ENCODE data around the gene POLR2J.
"Not testable (repeated sequence)": the region's sequence is repeated elsewhere in the genome, so short reads cannot be mapped to it uniquely, and the experiment has no call there.

Gene POLR2J

DNA sequence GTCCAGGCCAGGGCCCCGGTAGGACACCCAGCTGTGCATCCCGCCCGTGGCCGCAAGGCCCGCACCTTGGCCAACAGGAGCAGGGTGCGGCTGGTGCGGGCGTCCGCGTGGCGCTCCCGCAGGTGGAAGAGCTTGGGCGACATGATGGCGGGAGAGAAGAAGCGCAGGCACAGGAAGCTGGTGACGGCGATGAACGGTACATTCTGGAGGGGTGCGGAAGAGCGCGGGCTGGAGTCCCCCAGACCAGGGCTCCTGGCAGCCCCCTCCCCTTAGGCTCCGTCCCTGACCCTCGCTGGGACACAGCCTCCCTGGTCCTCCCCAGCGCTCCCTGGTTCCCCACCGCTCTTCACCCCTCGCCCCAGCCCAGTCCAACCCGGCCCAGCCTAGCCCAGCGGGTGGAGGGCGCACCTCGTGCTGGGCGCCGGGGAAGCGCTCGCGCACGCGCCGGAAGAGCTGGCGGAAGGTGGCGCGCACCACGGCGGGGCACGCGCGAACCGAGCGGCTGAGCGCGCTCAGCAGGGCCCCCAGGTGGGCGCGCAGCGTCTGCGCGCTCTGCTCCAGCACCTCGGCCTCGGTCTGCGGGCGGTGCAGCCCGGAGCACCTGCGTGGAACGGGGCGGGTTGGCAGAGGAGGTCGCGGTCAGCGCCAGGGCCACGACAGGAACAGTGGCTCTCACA is 15.9 kb upstream of the POLR2J start:
- DNase-seq, result not testable (repeated sequence)

DNA sequence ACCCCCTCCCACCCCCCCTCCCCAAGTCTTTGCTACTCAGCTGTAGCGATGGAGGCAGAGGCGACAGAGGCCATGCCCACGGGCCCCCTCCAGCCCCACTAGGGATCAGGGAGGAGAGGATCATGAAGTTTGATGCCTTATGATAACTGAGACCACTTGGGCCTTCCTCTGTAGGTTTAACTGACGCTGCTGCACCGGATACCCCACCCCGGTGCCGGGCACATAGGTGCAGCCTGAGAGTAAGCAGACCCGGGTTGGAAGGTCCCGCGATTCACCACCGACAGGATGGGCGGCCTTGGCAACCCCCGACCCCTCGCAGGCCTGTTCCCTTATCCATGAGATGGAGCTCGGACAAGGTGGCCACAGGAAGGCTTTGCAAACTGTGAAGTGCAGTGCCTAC is 15.3 kb upstream of the POLR2J start:
- not testable (repeated sequence) for DNase-seq

GRCh38 chr7:102493220-102493935 is 14.7 kb upstream of the POLR2J start:
- not testable (repeated sequence) for DNase-seq

- not testable (repeated sequence) for DNase-seq
Observed at GRCh38 chr7:102490529-102491075, 11.9 kb upstream of the POLR2J start.

DNA sequence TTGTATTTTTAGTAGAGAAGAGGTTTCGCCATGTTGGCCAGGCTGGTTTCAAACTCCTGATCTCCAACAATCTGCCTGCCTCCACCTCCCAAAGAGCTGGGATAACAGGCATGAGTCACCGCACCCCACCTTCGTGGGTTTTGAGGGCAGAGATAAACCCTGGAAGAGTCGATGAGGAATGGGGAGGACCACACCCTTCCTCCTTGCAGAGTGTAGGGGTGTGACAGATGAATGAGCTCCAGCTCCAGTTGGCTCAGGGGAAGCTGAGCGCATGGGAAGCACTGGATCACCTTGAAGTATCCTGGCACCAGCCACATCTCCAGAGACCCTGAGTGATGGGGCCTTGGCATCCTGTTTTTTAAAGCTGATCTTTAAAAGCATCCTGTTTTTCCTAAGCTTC is 5.6 kb upstream of the POLR2J start:
- not testable (repeated sequence) for DNase-seq

GRCh38 chr7:102481962-102482361 is 3.2 kb upstream of the POLR2J start:
- DNase-seq, result not testable (repeated sequence)

- not testable (repeated sequence) for DNase-seq
Observed at GRCh38 chr7:102479982-102480637, 1.4 kb upstream of the POLR2J start.

DNA sequence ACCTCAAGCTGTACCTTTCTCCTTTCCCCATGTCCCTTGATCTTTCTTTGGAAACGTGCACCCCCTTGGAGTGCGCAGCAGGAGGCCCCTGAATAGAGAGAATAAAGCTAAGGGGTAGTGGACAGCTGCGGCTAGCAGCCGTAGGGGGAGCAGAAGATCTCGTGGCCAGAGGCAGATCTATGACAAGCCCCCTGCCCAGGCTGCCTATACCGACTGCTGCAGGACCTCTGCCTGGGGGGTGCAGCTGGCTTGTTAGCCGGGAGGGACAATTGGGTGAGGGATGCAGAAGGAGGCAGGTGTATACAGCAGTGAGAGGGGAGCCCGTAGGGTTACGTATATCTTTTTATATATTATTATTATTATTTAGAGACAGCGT is 475 bp upstream of the POLR2J start:
- not testable (repeated sequence) for DNase-seq

DNA sequence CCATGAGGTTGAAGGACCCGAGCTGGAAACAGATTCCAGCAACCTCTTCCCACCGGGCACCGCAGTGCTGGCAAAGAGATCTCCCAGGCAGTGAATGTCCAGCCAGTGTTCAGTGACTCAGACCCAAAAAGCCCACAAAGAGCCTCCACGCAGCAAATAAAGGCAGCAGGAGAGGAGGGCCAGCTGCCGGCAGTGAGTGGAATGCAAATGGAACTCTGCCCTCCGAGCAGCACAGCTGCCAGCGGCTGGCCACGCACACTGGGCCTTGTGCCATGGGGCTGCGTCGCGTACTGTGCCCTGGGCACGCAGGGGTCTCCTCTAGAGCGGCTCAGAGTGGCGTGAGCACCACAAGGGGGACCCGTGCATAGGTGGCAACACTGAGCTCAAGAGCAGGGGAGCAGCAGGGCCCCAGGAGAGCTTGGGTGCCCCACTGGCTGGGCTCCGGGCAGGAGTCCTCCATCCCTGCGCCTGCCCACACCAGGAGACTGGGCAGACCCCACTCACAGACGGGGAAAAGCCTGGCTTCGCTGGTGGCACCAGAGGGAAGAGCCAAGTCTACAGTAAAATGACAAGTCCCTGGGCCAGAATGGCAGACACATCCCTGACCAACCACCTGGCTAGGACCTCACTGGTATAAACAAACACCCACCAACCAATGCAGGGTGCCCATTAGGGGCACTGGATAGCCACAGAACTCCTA is 3.8 kb downstream of the POLR2J start:
- not testable (repeated sequence) for DNase-seq

DNA sequence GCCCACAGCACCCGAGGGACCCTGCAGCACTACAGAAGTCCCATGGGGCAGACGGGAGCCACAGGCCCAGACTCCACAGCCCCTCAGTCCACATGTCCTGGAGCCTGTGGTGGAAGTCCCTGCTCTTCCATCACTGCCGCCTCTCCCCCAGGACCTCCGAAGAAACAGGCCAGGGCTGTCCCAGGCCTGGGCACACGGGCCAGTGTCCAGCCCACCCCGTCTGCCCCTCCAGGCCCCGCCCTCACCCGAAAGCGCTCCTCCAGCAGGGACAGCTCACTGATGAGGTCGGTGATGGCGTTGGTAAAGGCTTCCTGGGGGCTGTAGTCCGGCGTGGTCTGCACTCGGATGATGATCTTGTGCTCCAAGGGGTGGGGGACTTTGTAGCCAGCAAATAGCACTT is 4.6 kb downstream of the POLR2J start:
- DNase-seq, result not testable (repeated sequence)

DNA sequence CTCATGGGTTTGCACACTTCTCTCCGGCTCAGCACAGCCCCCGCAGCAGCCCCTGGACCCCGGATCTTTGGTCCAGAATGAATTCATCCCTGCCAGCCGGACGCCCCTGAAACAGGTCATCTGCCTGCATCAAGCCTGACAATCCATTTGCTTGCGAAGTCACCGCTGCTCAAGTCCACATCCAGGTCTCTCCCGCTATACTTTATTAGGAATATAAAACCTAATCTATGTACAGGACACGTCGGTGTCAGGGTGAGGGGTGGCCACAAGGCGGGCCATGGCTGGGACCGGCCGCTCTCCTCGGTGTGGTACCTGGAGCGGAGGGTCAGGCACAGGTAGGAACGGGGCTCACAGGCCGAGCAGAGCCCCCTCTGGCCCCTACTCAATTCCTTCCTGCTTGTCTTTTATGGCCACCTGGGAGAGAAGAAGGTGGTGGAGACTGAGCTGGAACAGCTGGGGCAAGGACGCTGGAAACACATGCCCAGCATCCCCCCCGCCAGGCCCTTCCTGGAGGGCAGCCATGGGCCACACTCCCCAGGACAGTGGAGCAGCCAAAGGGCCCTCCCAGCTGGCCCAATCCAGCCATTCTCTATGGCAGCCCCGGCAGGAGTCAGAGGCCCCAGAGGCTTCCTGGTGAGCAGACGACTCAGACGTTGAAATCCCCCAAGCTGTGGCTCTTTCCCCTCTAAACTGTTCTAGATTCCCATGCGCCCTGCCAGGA is 5.3 kb downstream of the POLR2J start:
- DNase-seq, result no peak

DNA sequence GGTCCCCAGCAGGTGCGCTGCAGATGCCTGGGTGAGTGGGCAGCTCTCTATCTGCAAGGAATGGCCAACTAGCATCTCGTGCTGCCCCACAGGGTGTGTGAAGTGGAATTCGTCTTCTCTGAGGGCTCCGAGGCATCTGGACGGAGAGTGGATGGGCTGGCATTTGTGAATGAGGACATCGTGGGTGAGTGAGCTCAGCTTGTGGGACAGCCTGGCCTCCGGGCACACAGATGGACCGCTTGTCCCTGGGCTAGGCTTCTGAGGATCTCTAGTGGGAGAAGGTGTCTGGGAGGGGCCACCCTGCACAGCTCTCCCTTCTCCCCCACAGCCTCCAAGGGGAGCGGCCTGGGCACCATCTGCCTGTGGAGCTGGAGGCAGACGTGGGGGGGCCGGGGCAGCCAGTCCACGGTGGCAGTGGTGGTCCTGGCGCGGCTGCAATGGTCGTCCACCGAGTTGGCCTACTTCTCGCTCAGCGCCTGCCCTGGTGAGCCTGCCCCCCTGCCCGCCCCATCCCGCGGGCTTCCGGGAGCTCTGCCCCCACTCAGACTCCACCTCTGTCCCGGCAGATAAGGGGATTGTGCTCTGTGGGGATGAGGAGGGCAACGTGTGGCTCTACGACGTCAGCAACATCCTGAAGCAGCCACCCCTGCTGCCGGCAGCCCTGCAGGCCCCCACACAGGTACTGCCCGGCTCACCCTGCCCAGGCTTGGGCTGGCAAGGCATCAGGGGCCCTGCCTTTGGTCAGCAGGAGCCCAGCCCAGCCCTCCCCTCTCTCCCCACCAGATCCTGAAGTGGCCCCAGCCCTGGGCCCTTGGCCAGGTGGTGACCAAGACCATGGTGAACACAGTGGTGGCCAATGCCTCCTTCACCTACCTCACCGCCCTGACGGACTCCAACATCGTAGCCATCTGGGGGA is 6.3 kb downstream of the POLR2J start:
- DNase-seq, result no peak

DNA sequence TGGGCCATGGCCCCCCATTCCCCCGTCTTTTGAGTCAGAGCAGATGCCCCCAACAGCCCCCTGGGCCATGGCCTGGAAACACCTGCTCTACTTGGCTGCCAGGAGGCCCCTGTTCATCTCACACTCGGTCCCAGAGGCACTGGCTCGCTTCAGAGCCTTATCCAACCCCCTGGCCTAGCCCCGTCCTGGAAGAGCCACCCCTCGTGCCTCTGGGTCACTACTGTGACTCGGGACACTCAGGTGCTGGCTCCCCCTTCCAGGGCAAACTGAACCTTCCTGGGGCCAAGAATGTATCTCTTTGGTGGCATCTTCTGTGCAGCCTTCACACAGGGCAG is 7.0 kb downstream of the POLR2J start:
- no peak for DNase-seq

DNA sequence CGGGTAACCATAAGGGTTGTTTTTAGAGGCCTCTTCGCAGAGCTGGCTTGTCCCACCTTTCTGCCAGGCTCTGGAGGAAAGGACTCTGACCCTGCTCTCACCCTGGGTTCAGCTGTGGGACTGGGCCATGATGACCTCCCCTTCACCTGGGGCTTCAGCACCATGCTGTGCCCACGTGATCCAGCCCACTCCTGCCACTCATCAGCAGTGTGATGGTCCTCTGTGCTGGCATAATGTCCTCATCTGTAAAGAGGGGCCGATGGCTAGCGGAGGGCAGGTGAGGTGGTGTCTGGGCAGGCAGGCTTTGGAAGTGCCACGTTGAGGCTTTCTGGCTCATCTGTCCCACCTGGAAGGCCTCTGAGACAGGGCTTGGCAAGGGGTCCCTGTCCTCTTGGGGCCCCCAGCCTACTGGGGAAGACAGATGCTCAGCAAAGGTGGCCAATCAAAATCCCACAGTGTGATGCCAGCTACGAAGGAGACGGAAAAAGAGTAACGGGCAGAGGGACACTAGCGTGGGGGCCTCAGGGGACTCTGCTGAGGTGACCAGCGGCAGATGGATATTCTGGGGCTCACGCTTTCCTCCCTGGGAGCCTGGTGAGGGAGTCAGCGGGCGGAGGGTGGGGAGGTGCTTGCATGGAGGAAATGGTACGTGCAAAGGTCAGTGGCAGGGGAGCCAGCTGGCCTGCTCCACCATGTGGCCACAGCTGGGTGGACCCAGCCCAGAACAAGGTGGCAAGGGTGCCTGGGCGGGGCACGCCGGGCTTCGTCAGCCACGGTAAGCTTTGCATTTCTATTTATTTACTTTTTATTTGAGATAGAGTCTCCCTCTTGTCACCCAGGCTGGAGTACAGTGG is 8.5 kb downstream of the POLR2J start:
- DNase-seq, result no peak

GRCh38 chr7:102469351-102469971 is 9.3 kb downstream of the POLR2J start:
- no peak for DNase-seq

GRCh38 chr7:102468478-102469350 is 10.0 kb downstream of the POLR2J start:
- no peak for DNase-seq

- DNase-seq, result no peak
Observed at GRCh38 chr7:102467581-102468477, 10.9 kb downstream of the POLR2J start.

DNA sequence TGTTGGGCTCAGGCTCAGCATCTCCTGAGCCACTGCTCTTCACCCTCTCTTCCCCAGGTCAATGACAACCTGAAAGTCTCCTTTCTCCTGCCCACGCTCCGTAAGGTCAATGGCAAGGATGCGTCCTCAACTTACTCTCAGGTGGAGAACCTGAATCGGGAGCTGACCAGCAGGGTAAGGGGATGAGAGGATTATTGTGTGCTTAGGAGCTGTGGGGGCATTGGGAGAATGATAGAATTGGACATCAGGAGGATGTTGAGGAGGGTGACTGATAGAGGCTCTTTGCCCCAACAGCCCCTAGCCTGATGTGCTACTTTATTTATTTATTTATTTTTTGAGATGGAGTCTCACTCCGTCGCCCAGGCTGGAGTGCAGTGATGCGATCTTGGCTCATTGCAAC is 12.6 kb downstream of the POLR2J start:
- no peak for DNase-seq

All from retina (tissue), 1 donor.